A549 (cell line): Measurements from ENCODE around the gene KSR1.

ENCODE experiments used
- BHLHE40 ChIP-seq: IDR thresholded peaks from 2 replicates; pipeline ENCODE4 v1.6.1; 2012; ENCODE audit warnings: low read depth, low read length, inconsistent platforms
- CBX8 ChIP-seq: fragments of 200-600 bp; sonication (generic); IDR thresholded peaks from 2 replicates; pipeline ENCODE4 v1.6.1; 2016
- CEBPB ChIP-seq, 2 experiments: fragments of >200 bp in 1 of 2; sonication (Bioruptor Twin) in 1 of 2; formaldehyde crosslinking in 1 of 2; IDR thresholded peaks; 2 replicates each; pipeline ENCODE4 v1.6.1; 2012 to 2016
- CTCF ChIP-seq: fragments of >200 bp; sonication (Bioruptor Twin); formaldehyde crosslinking; IDR thresholded peaks from 3 replicates; pipeline ENCODE4 v1.5.1; 2016
- ELK1 ChIP-seq: fragments of 150-350 bp; IDR thresholded peaks from 2 replicates; pipeline ENCODE4 v1.6.1; 2014; ENCODE audit warnings: low read depth, mild to moderate bottlenecking, low read length
- HDAC2 ChIP-seq: fragments of 200-600 bp; sonication (generic); IDR thresholded peaks from 2 replicates; pipeline ENCODE4 v1.6.1; 2016
- MAFK ChIP-seq: fragments of 450-650 bp; IDR thresholded peaks from 2 replicates; pipeline ENCODE4 v1.6.1; 2014; ENCODE audit not compliant: partially characterized antibody
- MYC ChIP-seq: IDR thresholded peaks from 2 replicates; pipeline ENCODE4 v1.6.1; 2012; ENCODE audit warnings: mild to moderate bottlenecking, inconsistent platforms, low read length, improper control_type of control experiment, borderline replicate concordance
- POLR2AphosphoS2 ChIP-seq: conservative IDR thresholded peaks from 2 replicates; pipeline ENCODE4 v1.6.1; 2012; ENCODE audit warnings: low read length, improper control_type of control experiment, inconsistent platforms
- RCOR1 ChIP-seq: fragments of 150-350 bp; IDR thresholded peaks from 2 replicates; pipeline ENCODE4 v1.6.1; 2014; ENCODE audit warnings: antibody characterized with exemption, low read length, low read depth
- REST ChIP-seq: fragments of 200-600 bp; sonication (generic); IDR thresholded peaks from 2 replicates; pipeline ENCODE4 v1.6.1; 2016; ENCODE audit warnings: antibody characterized with exemption, mild to moderate bottlenecking, moderate library complexity
- SMC3 ChIP-seq: fragments of >200 bp; sonication (Bioruptor Twin); formaldehyde crosslinking; IDR thresholded peaks from 3 replicates; pipeline ENCODE4 v1.6.1; 2018; ENCODE audit warnings: inconsistent platforms
- TFCP2L1 ChIP-seq: fragments of 250-450 bp; sonication (Bioruptor Pico); IDR thresholded peaks from 2 replicates; pipeline ENCODE4 v1.5.0; 2021; ENCODE audit warnings: mild to moderate bottlenecking

- no peak for TF ChIP-seq CTCF
- no peak for TF ChIP-seq CBX8
- no peak for TF ChIP-seq POLR2AphosphoS2
- no peak for TF ChIP-seq BHLHE40
- no peak for TF ChIP-seq RCOR1
- TF ChIP-seq ELK1: no peak
- TF ChIP-seq CEBPB (IDR thresholded peaks at IDR 0.05): no peak
- TF ChIP-seq REST: no peak
- TF ChIP-seq TFCP2L1 (CRISPR knock-in tag): no peak
- no peak for TF ChIP-seq MAFK
- TF ChIP-seq HDAC2: no peak
- no peak for TF ChIP-seq MYC
- TF ChIP-seq SMC3: no peak
Observed at GRCh38 chr17:27663936-27664605, 207.8 kb downstream of the KSR1 start.
